Measurements from ENCODE around the gene SNRPB.

DNA sequence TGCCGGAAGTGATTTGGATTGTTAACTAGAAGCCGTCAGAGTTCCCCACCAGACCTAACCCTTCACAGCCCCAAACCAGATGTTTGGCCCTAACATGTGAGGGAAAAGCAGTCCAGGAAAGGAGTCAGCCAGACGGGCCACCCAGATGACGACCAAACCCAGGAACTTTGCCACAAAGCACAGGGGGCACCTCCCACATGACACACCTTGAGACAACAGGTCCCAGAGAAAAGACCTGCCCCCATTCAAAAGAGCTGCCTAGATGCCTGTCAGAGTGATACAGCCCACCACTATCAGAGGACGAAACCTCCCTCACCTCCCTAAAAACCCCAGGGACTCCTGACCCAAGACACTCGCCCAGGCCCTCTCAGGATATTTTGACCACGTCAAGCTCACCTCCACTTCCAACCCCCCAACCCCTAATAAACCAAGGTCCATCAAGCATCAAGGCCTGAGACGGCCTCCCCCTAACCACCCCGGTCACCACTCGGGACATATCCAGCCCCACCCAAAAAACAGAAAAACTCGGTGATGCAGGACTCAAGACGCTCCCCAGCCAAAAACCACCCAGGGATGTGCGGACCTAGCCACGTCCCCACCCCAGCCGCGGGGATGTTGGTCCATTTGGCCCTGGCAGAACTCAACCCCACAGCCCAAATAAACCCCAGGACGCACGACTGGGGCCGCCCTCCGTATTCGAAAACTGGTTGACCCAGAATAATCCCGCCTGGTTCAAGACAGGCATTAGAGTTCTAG is 37.5 kb upstream of the SNRPB start:
- TF ChIP-seq, protein P1, sequence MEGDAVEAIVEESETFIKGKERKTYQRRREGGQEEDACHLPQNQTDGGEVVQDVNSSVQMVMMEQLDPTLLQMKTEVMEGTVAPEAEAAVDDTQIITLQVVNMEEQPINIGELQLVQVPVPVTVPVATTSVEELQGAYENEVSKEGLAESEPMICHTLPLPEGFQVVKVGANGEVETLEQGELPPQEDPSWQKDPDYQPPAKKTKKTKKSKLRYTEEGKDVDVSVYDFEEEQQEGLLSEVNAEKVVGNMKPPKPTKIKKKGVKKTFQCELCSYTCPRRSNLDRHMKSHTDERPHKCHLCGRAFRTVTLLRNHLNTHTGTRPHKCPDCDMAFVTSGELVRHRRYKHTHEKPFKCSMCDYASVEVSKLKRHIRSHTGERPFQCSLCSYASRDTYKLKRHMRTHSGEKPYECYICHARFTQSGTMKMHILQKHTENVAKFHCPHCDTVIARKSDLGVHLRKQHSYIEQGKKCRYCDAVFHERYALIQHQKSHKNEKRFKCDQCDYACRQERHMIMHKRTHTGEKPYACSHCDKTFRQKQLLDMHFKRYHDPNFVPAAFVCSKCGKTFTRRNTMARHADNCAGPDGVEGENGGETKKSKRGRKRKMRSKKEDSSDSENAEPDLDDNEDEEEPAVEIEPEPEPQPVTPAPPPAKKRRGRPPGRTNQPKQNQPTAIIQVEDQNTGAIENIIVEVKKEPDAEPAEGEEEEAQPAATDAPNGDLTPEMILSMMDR (conservative IDR thresholded peaks at IDR 0.05 in 1 of 2, IDR thresholded peaks at IDR 0.05 in 1 of 2; ENCODE audit: low read depth in 1 of 2, low read length in 2 of 2): no peak
- no peak for TF ChIP-seq EZH2 (IDR thresholded peaks at IDR 0.05; ENCODE audit: low read length, missing control alignments)

Measured in fibroblast of lung (primary cell).